HG02840 (cell line): ENCODE measurements around the gene DONSON.

Source experiments
- ATAC-seq: cut with Tn5 transposase; IDR thresholded peaks from one replicate; pipeline ENCODE4 v1.9.1; 2021; ENCODE audit warnings: mild to moderate bottlenecking, moderate library complexity, moderate number of reproducible peaks; ENCODE audit not compliant: unreplicated experiment, low FRiP score

The DONSON gene

GRCh38 chr21:33566514-33566913, 22.0 kb downstream of the DONSON start:
- ATAC-seq, result no peak

GRCh38 chr21:33562389-33562788, 26.1 kb downstream of the DONSON start:
- no peak for ATAC-seq

- ATAC-seq, result no peak
Observed at GRCh38 chr21:33561373-33561772, 27.1 kb downstream of the DONSON start.

- no peak for ATAC-seq
Observed at GRCh38 chr21:33560965-33561364, 27.5 kb downstream of the DONSON start.

- no peak for ATAC-seq
Observed at GRCh38 chr21:33559813-33560212, 28.7 kb downstream of the DONSON start.

- ATAC-seq, result no peak
Observed at GRCh38 chr21:33558777-33559421, 29.6 kb downstream of the DONSON start.

GRCh38 chr21:33557447-33557846, 31.0 kb downstream of the DONSON start:
- ATAC-seq, result no peak

GRCh38 chr21:33554982-33555344, 33.5 kb downstream of the DONSON start:
- ATAC-seq, result no peak

DNA sequence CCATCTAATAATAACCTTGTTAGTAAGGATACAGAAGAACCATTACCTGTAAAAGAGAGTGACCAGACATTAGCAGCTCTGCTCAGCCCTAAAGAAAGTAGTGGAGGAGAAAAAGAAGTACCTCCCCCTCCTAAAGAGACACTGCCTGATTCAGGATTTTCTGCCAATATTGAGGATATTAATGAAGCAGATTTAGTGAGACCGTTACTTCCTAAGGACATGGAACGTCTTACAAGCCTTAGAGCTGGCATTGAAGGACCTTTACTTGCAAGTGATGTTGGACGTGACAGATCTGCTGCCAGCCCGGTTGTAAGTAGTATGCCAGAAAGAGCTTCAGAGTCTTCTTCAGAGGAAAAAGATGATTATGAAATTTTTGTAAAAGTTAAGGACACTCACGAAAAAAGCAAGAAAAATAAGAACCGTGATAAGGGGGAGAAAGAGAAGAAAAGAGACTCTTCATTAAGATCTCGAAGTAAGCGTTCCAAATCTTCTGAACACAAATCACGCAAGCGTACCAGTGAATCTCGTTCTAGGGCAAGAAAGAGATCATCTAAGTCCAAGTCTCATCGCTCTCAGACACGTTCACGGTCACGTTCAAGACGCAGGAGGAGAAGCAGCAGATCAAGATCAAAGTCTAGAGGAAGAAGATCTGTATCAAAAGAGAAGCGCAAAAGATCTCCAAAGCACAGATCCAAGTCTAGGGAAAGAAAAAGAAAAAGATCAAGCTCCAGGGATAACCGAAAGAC, 34.1 kb downstream of the DONSON start:
- no peak for ATAC-seq

DNA sequence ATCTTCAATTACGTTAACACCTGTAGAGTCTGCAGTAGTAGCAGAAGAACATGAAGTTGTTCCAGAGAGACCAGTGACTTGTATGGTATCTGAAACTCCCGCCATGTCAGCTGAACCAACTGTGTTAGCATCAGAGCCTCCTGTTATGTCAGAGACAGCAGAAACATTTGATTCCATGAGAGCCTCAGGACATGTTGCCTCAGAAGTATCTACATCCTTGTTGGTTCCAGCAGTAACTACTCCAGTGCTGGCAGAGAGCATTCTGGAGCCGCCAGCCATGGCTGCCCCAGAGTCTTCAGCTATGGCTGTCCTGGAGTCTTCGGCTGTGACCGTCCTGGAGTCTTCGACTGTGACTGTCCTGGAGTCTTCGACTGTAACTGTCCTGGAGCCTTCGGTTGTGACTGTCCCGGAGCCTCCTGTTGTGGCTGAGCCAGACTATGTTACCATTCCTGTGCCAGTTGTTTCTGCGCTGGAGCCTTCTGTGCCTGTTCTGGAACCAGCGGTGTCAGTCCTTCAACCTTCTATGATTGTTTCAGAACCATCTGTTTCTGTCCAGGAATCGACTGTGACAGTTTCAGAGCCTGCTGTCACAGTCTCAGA, 35.4 kb downstream of the DONSON start:
- no peak for ATAC-seq

GRCh38 chr21:33552093-33552998, 36.1 kb downstream of the DONSON start:
- no peak for ATAC-seq

GRCh38 chr21:33551664-33552063, 36.8 kb downstream of the DONSON start:
- ATAC-seq, result no peak

DNA sequence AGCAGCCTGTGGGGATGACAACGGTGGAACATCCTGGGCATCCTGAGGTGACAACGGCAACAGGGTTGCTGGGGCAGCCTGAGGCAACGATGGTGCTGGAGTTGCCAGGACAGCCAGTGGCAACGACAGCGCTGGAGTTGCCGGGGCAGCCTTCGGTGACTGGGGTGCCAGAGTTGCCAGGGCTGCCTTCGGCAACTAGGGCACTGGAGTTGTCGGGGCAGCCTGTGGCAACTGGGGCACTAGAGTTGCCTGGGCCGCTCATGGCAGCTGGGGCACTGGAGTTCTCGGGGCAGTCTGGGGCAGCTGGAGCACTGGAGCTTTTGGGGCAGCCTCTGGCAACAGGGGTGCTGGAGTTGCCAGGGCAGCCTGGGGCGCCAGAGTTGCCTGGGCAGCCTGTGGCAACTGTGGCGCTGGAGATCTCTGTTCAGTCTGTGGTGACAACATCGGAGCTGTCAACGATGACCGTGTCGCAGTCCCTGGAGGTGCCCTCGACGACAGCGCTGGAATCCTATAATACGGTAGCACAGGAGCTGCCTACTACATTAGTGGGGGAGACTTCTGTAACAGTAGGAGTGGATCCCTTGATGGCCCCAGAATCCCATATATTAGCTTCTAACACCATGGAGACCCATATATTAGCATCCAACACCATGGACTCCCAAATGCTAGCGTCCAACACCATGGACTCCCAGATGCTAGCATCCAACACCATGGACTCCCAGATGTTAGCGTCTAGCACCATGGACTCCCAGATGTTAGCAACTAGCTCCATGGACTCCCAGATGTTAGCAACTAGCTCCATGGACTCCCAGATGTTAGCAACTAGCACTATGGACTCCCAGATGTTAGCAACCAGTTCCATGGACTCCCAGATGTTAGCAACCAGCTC, 37.5 kb downstream of the DONSON start:
- ATAC-seq, result no peak

- ATAC-seq, result no peak
Observed at GRCh38 chr21:33549848-33550771, 38.4 kb downstream of the DONSON start.

- no peak for ATAC-seq
Observed at GRCh38 chr21:33546086-33546485, 42.4 kb downstream of the DONSON start.

GRCh38 chr21:33544451-33545195, 43.9 kb downstream of the DONSON start:
- no peak for ATAC-seq

GRCh38 chr21:33543505-33544129, 44.9 kb downstream of the DONSON start:
- ATAC-seq, result no peak
